ENCODE measurements around the gene CCDC171.

CCDC171 gene

GRCh38 chr9:15725953-15726352, 173.1 kb downstream of the CCDC171 start:
- Histone ChIP-seq H3K9me3 (ENCODE audit: insufficient read depth, low read length) (no peaks in the 10 kb centered on the region), H3K27ac (ENCODE audit: low read depth, low read length) (no peak overlapping the region), H4K20me1 (ENCODE audit: low read depth, low read length) (no peaks in the 10 kb centered on the region), H2AFZ (ENCODE audit: low read depth, low read length, severe bottlenecking) (no peak overlapping the region), H3K9ac (ENCODE audit: low read length) (no peak overlapping the region), H3F3A (ENCODE audit: insufficient read depth) (no peaks in the 10 kb centered on the region), H3K27me3 (ENCODE audit: low read length) (no peaks in the 10 kb centered on the region), H3K4me2 (ENCODE audit: low read depth, low read length, poor library complexity, severe bottlenecking) (no peak overlapping the region), H3K4me3 (ENCODE audit: insufficient read depth, low read length, poor library complexity, severe bottlenecking) (no peak overlapping the region), H3K9me2 (replicated peaks; ENCODE audit: insufficient read depth, low read length) (no peaks in the 10 kb centered on the region), H3K79me2 (ENCODE audit: insufficient read depth, low read length) (no peaks in the 10 kb centered on the region), H3K36me3 (ENCODE audit: low read length) (0 out of 2 replicates have a peak, but pooled peaks cover 3% of the 10 kb centered on the region)
- no peak for TF ChIP-seq EZH2phosphoT487 (conservative IDR thresholded peaks at IDR 0.05; ENCODE audit: low read length)
- TF ChIP-seq, protein P1, sequence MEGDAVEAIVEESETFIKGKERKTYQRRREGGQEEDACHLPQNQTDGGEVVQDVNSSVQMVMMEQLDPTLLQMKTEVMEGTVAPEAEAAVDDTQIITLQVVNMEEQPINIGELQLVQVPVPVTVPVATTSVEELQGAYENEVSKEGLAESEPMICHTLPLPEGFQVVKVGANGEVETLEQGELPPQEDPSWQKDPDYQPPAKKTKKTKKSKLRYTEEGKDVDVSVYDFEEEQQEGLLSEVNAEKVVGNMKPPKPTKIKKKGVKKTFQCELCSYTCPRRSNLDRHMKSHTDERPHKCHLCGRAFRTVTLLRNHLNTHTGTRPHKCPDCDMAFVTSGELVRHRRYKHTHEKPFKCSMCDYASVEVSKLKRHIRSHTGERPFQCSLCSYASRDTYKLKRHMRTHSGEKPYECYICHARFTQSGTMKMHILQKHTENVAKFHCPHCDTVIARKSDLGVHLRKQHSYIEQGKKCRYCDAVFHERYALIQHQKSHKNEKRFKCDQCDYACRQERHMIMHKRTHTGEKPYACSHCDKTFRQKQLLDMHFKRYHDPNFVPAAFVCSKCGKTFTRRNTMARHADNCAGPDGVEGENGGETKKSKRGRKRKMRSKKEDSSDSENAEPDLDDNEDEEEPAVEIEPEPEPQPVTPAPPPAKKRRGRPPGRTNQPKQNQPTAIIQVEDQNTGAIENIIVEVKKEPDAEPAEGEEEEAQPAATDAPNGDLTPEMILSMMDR (IDR thresholded peaks at IDR 0.05; ENCODE audit: insufficient read depth, low read length, poor library complexity, severe bottlenecking): no peak

DNA sequence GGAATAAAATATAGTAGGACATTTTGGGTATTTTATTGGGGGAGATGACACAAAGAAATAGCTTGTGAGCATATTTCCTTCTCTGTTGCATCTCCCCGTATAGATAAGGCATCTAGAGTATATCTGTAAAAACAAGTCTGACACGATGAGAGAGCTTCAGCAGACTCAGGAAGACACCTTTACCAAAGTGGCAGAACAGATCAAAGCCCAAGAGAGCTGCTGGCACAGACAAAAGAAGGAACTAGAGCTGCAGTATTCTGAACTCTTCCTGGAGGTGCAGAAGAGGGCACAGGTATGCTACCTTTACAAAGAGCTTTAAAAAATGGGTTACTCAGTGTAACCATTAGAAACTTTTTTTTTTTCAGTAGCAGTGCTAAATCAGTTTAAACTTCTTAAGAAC, 176.7 kb downstream of the CCDC171 start:
- no peak overlapping the region for H3K4me2 ChIP-seq (ENCODE audit: low read depth, low read length, poor library complexity, severe bottlenecking)
- H3K36me3 ChIP-seq (ENCODE audit: low read length): 0 out of 2 replicates have a peak, but pooled peaks cover 3% of the 10 kb centered on the region
- H3K4me3 ChIP-seq (ENCODE audit: insufficient read depth, low read length, poor library complexity, severe bottlenecking): no peak overlapping the region
- H3K27me3 ChIP-seq (ENCODE audit: low read length): no peaks in the 10 kb centered on the region
- TF ChIP-seq EZH2phosphoT487 (conservative IDR thresholded peaks at IDR 0.05; ENCODE audit: low read length): no peak
- TF ChIP-seq, protein P1 (IDR thresholded peaks at IDR 0.05; ENCODE audit: insufficient read depth, low read length, poor library complexity, severe bottlenecking): no peak
- H4K20me1 ChIP-seq (ENCODE audit: low read depth, low read length): no peaks in the 10 kb centered on the region
- no peaks in the 10 kb centered on the region for H3K79me2 ChIP-seq (ENCODE audit: insufficient read depth, low read length)
- no peaks in the 10 kb centered on the region for H3F3A ChIP-seq (ENCODE audit: insufficient read depth)
- no peaks in the 10 kb centered on the region for H3K9me2 ChIP-seq (replicated peaks; ENCODE audit: insufficient read depth, low read length)
- H2AFZ ChIP-seq (ENCODE audit: low read depth, low read length, severe bottlenecking): no peak overlapping the region
- no peaks in the 10 kb centered on the region for H3K9me3 ChIP-seq (ENCODE audit: insufficient read depth, low read length)
- H3K9ac ChIP-seq (ENCODE audit: low read length): no peak overlapping the region
- no peak overlapping the region for H3K27ac ChIP-seq (ENCODE audit: low read depth, low read length)

DNA sequence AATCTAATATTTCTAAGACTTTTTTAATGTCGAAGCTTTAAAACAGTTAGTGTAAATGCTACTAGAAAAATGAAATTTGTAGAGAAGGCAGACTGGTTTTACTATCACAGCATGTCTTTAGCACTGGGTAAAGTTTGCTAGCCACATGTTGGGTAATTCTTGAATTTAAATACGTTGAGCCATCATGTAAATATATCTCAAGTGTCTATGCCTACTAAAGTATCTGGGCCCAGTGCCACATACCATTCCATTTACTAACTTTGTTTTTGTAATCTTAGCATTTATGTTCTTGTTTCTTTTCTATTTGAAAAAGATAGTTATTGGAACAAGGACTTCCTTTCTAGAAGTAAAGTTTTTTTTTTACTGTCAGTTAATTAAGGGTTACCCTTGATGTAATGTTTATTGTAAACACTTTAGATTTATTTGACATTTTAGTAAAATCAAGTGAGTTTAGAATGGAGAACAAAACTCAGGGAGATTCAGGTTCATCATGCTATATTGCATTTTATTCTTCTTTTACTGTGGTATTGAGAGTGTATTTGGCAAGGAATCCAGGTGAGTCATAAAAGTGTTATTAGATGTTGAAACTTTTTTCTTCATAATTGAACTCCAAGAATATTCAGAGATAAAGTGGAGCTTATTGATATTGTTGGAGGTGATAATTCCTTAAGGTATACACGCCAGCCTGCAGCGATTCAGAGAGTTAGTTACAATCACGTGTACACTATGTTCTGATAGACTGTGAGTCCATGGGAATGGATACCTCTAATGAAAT, 182.4 kb downstream of the CCDC171 start:
- no peak for TF ChIP-seq EZH2phosphoT487 (conservative IDR thresholded peaks at IDR 0.05; ENCODE audit: low read length)
- TF ChIP-seq, protein P1 (IDR thresholded peaks at IDR 0.05; ENCODE audit: insufficient read depth, low read length, poor library complexity, severe bottlenecking): no peak
- Histone ChIP-seq H3K9me3 (ENCODE audit: insufficient read depth, low read length) (no peaks in the 10 kb centered on the region), H2AFZ (ENCODE audit: low read depth, low read length, severe bottlenecking) (no peak overlapping the region), H3K4me2 (ENCODE audit: low read depth, low read length, poor library complexity, severe bottlenecking) (no peak overlapping the region), H3K9ac (ENCODE audit: low read length) (no peak overlapping the region), H3K9me2 (replicated peaks; ENCODE audit: insufficient read depth, low read length) (no peaks in the 10 kb centered on the region), H3K27ac (ENCODE audit: low read depth, low read length) (no peak overlapping the region), H3F3A (ENCODE audit: insufficient read depth) (no peaks in the 10 kb centered on the region), H3K79me2 (ENCODE audit: insufficient read depth, low read length) (no peaks in the 10 kb centered on the region), H4K20me1 (ENCODE audit: low read depth, low read length) (no peaks in the 10 kb centered on the region), H3K4me3 (ENCODE audit: insufficient read depth, low read length, poor library complexity, severe bottlenecking) (no peak overlapping the region), H3K27me3 (ENCODE audit: low read length) (no peaks in the 10 kb centered on the region), H3K36me3 (ENCODE audit: low read length) (no peaks in the 10 kb centered on the region)

Data from SU-DHL-6 (cell line).